Measurements from ENCODE around the gene KNSTRN.

GRCh38 chr15:40363611-40364010, 18.9 kb upstream of the KNSTRN start:
- TF ChIP-seq CTCF (IDR thresholded peaks at IDR 0.05 in 4 of 5, conservative IDR thresholded peaks at IDR 0.05 in 1 of 5): no peak
- TF ChIP-seq POLR2A (IDR thresholded peaks at IDR 0.05): no peak
